ENCODE results near the gene FOXP4. TPM values are rescaled to one million over a fixed set of nuclear protein-coding genes. Genes with fewer than 3 reads are reported as not detected.

The FOXP4 gene
- total RNA-seq, 1 experiment from 2014 or later = 32.3 TPM

DNA sequence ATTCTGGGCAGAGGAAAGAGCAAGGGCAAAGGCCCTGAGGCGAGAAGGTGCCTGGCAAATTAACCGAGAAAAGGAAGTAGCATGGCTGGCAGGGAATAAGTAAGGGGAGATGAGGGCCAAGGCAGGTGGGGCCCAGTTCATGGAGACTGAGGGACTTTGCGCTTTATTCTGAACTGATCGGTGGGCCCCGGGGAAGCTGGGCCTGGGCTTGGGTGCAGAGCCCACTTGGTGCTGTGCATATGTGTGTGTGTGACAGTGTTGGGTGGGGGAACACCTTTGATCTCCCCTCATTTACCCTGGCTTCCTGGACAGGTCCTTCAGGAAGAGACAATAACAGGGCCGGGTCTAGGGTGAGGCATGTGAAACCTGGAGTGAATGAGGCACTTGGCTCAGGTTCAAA, 89.2 kb downstream of the FOXP4 start:
- peaks cover 10% of the 10 kb centered on the region; the same call in 1 of the 2 replicates for H3K79me2 ChIP-seq (ENCODE audit: insufficient read depth, low read length)
- ATAC-seq (no peak), DNase-seq (ENCODE audit: low read depth, low spot score) (no peak)
- H3K36me3 ChIP-seq (ENCODE audit: control insufficient read depth in 1 of 2, insufficient read depth in 2 of 2, low read length in 2 of 2) = no peaks in the 10 kb centered on the region
- H3K4me3 ChIP-seq (replicated peaks in 1 of 2; ENCODE audit: low read depth in 1 of 2, low read length in 2 of 2) = no peak overlapping the region
- no peak overlapping the region for H3K4me2 ChIP-seq (ENCODE audit: low read length)
- BruUV-seq (replicated peaks) = no TSS peak
- no peaks in the 10 kb centered on the region for H3K27me3 ChIP-seq (ENCODE audit: insufficient read depth, low read length)
- no peaks in the 10 kb centered on the region for H3K9me2 ChIP-seq (ENCODE audit: insufficient read depth)
- no peaks in the 10 kb centered on the region for H4K20me1 ChIP-seq (ENCODE audit: insufficient read depth)
- H3K9ac ChIP-seq (ENCODE audit: low read length) = no peak overlapping the region
- ChIA-PET POLR2A (interaction anchor here (0.6 to 0.9 kb wide), 2 partner anchors 21 to 1387 kb away, joined by 3 to 4 read pairs; no protein-coding TSS in a partner anchor), CTCF (no interaction called here), RAD21 (ENCODE audit: low non-redundant PET in 1 of 2, low total read pairs in 2 of 2, uncharacterized antibody in 2 of 2, unreplicated experiment in 2 of 2) (no interaction called here)
- no peaks in the 10 kb centered on the region for H3K9me3 ChIP-seq (ENCODE audit: control insufficient read depth in 1 of 2, insufficient read depth in 1 of 2, low read depth in 1 of 2, low read length in 2 of 2)
- TF ChIP-seq POLR2A (IDR thresholded peaks at IDR 0.05; ENCODE audit: borderline replicate concordance, extremely low read depth, insufficient read depth, insufficient read length) = no peak
- H3K27ac ChIP-seq (ENCODE audit: low read depth, low read length) = no peak overlapping the region
- intact Hi-C loops (cut with micrococcal nuclease) = no loop called here
- peaks cover 19 to 21% of the 10 kb centered on the region in 2 experiments for H3K4me1 ChIP-seq (ENCODE audit: control insufficient read depth in 1 of 2, insufficient read depth in 2 of 2, low read length in 2 of 2)
- no peak overlapping the region for H2AFZ ChIP-seq (ENCODE audit: low read depth, low read length, poor library complexity, severe bottlenecking)

DNA sequence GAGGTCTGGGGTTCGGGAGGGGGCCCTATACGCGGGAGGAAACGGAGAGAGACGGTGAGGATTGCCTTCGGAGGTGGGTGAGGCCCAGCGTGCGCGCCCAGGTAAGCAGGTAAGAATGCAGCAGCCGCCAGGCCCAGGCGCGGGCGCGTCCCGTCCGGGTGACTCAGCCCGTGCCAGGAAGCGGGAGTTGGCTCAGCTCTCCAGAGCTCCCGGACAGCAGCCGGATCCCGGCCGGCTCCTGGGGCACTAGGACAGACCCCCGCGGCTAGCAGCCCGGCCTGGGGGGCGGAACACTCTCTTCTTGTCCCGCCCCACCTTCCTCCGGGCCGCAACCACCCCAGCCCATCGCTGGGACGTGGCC, 90.6 kb downstream of the FOXP4 start:
- ChIA-PET POLR2A (interaction anchor here (1.1 to 1.5 kb wide), 2 partner anchors 10 to 16 kb away, joined by 3 to 4 read pairs; no protein-coding TSS in a partner anchor), CTCF (no interaction called here), RAD21 (ENCODE audit: low non-redundant PET in 1 of 2, low total read pairs in 2 of 2, uncharacterized antibody in 2 of 2, unreplicated experiment in 2 of 2) (interaction anchor here in 1 of 2 experiments (1.0 kb wide), 1 partner anchor 45 kb away, joined by 6 read pairs; no protein-coding TSS in a partner anchor)
- peak overlapping the region; percentile 87 for H3K9ac ChIP-seq (ENCODE audit: low read length)
- H3K27me3 ChIP-seq (ENCODE audit: insufficient read depth, low read length) = no peaks in the 10 kb centered on the region
- peak overlapping the region; percentile 97 for H3K4me2 ChIP-seq (ENCODE audit: low read length)
- peaks cover 19 to 21% of the 10 kb centered on the region in 2 experiments for H3K4me1 ChIP-seq (ENCODE audit: control insufficient read depth in 1 of 2, insufficient read depth in 2 of 2, low read length in 2 of 2)
- intact Hi-C loops (cut with micrococcal nuclease) = no loop called here
- H3K9me3 ChIP-seq (ENCODE audit: control insufficient read depth in 1 of 2, insufficient read depth in 1 of 2, low read depth in 1 of 2, low read length in 2 of 2) = no peaks in the 10 kb centered on the region
- no peaks in the 10 kb centered on the region for H4K20me1 ChIP-seq (ENCODE audit: insufficient read depth)
- H3K36me3 ChIP-seq (ENCODE audit: control insufficient read depth in 1 of 2, insufficient read depth in 2 of 2, low read length in 2 of 2) = no peaks in the 10 kb centered on the region
- no TSS peak for BruUV-seq (replicated peaks)
- H2AFZ ChIP-seq (ENCODE audit: low read depth, low read length, poor library complexity, severe bottlenecking) = peak overlapping the region; percentile 55
- peak overlapping the region; percentile 94 for H3K27ac ChIP-seq (ENCODE audit: low read depth, low read length)
- peaks cover 10% of the 10 kb centered on the region; the same call in 1 of the 2 replicates for H3K79me2 ChIP-seq (ENCODE audit: insufficient read depth, low read length)
- ATAC-seq = peak; percentile 91
- H3K4me3 ChIP-seq (replicated peaks in 1 of 2; ENCODE audit: low read depth in 1 of 2, low read length in 2 of 2) = peak overlapping the region; percentile 75 to 88
- DNase-seq (ENCODE audit: low read depth, low spot score) = peak; percentile 54
- no peaks in the 10 kb centered on the region for H3K9me2 ChIP-seq (ENCODE audit: insufficient read depth)
- TF ChIP-seq, protein P1, sequence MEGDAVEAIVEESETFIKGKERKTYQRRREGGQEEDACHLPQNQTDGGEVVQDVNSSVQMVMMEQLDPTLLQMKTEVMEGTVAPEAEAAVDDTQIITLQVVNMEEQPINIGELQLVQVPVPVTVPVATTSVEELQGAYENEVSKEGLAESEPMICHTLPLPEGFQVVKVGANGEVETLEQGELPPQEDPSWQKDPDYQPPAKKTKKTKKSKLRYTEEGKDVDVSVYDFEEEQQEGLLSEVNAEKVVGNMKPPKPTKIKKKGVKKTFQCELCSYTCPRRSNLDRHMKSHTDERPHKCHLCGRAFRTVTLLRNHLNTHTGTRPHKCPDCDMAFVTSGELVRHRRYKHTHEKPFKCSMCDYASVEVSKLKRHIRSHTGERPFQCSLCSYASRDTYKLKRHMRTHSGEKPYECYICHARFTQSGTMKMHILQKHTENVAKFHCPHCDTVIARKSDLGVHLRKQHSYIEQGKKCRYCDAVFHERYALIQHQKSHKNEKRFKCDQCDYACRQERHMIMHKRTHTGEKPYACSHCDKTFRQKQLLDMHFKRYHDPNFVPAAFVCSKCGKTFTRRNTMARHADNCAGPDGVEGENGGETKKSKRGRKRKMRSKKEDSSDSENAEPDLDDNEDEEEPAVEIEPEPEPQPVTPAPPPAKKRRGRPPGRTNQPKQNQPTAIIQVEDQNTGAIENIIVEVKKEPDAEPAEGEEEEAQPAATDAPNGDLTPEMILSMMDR (IDR thresholded peaks at IDR 0.05 in 2 of 3, conservative IDR thresholded peaks at IDR 0.05 in 1 of 3; ENCODE audit: borderline replicate concordance in 1 of 3, insufficient read depth in 1 of 3, low read depth in 2 of 3, low read length in 2 of 3) = no peak
- TF ChIP-seq ATF3 (IDR thresholded peaks at IDR 0.05) (no peak), CEBPB (IDR thresholded peaks at IDR 0.05; ENCODE audit: low read depth) (no peak; the same call in 1 of the 2 replicates), SP1 (IDR thresholded peaks at IDR 0.05; ENCODE audit: low read depth) (no peak), MAX (IDR thresholded peaks at IDR 0.05) (peak; percentile 87), ZFX (IDR thresholded peaks at IDR 0.05) (no peak; the same call in 1 of the 2 replicates), JUND (IDR thresholded peaks at IDR 0.05) (peak; percentile 82), CBX3 (IDR thresholded peaks at IDR 0.05; ENCODE audit: low read depth) (no peak), EZH2phosphoT487 (IDR thresholded peaks at IDR 0.05; ENCODE audit: borderline replicate concordance) (no peak), RAD21 (IDR thresholded peaks at IDR 0.05; ENCODE audit: low read depth) (no peak), POLR2A (IDR thresholded peaks at IDR 0.05; ENCODE audit: borderline replicate concordance, extremely low read depth, insufficient read depth, insufficient read length) (peak; percentile 43), FOSL1 (IDR thresholded peaks at IDR 0.05; ENCODE audit: low read depth) (peak; percentile 71), ZNF274 (IDR thresholded peaks at IDR 0.05; ENCODE audit: low read depth, low read length) (no peak), YY1 (IDR thresholded peaks at IDR 0.05; ENCODE audit: extremely low read depth, insufficient replicate concordance, low read depth, low read length) (no peak), POLR2AphosphoS5 (IDR thresholded peaks at IDR 0.05; ENCODE audit: low read depth, low read length) (peak; percentile 92)
- TF ChIP-seq, protein P2, sequence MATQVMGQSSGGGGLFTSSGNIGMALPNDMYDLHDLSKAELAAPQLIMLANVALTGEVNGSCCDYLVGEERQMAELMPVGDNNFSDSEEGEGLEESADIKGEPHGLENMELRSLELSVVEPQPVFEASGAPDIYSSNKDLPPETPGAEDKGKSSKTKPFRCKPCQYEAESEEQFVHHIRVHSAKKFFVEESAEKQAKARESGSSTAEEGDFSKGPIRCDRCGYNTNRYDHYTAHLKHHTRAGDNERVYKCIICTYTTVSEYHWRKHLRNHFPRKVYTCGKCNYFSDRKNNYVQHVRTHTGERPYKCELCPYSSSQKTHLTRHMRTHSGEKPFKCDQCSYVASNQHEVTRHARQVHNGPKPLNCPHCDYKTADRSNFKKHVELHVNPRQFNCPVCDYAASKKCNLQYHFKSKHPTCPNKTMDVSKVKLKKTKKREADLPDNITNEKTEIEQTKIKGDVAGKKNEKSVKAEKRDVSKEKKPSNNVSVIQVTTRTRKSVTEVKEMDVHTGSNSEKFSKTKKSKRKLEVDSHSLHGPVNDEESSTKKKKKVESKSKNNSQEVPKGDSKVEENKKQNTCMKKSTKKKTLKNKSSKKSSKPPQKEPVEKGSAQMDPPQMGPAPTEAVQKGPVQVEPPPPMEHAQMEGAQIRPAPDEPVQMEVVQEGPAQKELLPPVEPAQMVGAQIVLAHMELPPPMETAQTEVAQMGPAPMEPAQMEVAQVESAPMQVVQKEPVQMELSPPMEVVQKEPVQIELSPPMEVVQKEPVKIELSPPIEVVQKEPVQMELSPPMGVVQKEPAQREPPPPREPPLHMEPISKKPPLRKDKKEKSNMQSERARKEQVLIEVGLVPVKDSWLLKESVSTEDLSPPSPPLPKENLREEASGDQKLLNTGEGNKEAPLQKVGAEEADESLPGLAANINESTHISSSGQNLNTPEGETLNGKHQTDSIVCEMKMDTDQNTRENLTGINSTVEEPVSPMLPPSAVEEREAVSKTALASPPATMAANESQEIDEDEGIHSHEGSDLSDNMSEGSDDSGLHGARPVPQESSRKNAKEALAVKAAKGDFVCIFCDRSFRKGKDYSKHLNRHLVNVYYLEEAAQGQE (IDR thresholded peaks at IDR 0.05; ENCODE audit: low read depth) = no peak

Measured in HCT116 (cell line).